ENCODE data around the gene YTHDC2.
"Not testable (repeated sequence)": the region's sequence is repeated elsewhere in the genome, so short reads cannot be mapped to it uniquely, and the experiment has no call there.

The YTHDC2 gene

DNA sequence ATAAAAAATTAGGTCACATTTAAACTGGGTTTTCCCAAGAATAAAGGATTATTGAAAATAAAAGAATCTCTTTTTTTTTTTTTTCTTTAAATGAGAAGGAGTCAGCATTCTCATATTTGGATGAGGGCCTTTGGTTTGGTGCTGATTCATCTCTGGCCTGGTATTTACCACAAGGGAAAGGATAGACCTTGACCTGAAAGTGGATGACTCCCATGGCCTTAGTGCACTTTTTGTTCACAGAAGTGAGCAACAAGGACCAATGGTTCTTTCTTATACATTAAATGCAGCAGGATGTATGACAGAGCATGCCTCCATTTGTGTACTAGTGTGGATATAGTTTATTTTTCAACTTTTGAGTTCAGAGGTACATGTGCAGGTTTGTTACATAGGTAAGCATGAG is 6.9 kb downstream of the YTHDC2 start:
- no peak for DNase-seq (ENCODE audit: low spot score)

DNA sequence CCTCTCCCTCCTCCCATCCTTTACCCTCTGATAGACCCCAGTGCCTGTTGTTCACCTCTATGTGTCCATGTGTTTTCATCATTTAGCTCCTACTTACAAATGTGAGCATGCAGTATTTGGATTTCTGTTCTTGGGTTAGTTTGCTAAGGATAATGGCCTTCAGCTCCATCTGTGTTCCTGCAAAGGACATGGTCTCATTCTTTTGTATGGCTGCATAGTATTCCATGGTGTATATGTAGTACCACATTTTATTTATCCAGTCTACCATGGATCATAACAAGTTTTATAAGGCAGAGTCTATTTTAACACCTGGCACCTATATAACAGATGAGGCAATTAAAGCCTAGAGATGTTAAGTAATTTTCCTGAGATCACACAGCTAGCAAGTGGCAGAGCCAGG is 7.4 kb downstream of the YTHDC2 start:
- DNase-seq (ENCODE audit: low spot score), result no peak

GRCh38 chr5:113523168-113523567 is 9.7 kb downstream of the YTHDC2 start:
- no peak for DNase-seq (ENCODE audit: low spot score)

DNA sequence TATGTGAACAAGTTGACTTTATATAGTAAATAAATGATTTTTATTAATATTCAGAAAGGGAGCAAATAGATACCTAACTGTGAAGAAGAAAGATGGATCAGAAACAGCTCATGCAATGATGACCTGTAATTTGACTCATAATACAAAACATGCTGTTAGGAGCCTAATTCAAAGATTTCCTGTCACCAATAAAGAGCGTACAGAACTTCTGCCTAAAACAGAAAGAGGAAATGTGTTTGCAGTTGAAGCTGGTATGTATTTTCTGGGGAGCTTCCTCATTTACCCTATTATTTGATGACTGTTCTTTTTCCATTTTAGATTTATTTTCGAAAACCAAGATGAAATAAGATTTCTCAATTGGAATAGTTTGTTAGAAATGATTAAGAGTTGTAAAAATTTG is 11.4 kb downstream of the YTHDC2 start:
- DNase-seq (ENCODE audit: low spot score), result no peak

DNA sequence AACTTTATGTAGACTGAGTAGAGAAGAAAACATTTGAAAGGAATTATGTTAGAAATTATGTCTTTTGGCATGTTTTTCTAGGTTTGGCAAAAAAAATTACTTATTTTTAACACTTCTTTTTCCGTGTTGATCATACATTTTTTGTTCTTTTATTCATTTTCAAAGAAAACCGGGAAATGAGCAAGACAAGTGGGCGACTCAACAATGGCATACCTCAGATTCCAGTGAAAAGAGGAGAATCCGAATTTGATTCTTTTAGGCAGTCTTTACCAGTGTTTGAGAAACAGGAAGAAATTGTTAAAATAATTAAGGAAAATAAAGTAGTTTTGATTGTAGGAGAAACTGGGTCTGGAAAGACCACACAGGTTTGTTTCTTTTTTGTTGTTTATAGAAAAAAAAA is 12.9 kb downstream of the YTHDC2 start:
- DNase-seq (ENCODE audit: low spot score), result no peak

GRCh38 chr5:113527746-113528145 is 14.3 kb downstream of the YTHDC2 start:
- DNase-seq (ENCODE audit: low spot score), result no peak

- no peak for DNase-seq (ENCODE audit: low spot score)
These were observed 18.1 kb downstream of the YTHDC2 start for GRCh38 chr5:113531481-113532159.

DNA sequence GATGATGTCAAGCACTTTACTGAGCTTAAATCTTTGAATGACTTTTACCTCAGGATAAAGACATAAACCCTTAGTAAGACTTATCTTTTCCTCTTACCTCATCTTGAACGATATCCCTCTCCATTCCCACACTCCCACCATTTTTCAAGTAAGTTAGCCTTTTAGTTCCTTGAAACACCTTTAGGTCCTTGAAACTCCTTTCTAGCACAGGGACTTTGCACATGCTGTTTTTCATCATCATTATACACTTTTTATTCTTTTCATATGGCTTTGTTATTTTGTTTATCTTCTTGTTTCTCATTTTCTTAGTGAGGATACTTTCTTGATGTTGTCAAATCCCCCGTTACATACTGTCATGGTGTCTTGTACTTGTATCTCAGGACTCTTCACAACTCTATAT is 24.8 kb downstream of the YTHDC2 start:
- DNase-seq (ENCODE audit: low spot score), result no peak

- DNase-seq (ENCODE audit: low spot score), result no peak
These were observed 33.2 kb downstream of the YTHDC2 start for GRCh38 chr5:113546703-113547183.

GRCh38 chr5:113548396-113548795 is 34.9 kb downstream of the YTHDC2 start:
- DNase-seq (ENCODE audit: low spot score), result no peak

DNA sequence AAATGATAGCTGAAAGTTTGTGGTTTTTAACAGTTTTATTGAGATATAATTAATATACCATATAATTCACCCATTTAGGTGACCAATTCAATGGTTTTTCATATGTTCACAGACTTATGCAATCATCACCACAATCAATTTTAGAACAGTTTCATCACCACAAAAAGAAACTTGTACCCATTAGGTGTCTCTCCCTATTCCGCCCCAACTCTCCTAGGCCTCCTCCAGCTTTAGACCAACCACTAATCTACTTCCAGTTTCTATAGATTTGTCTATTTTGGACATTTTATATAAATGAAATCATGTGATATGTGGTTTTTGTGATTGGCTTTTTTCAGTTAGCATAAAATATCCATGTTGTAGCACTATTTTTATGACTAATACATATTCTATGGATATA is 38.6 kb downstream of the YTHDC2 start:
- no peak for DNase-seq (ENCODE audit: low spot score)

DNA sequence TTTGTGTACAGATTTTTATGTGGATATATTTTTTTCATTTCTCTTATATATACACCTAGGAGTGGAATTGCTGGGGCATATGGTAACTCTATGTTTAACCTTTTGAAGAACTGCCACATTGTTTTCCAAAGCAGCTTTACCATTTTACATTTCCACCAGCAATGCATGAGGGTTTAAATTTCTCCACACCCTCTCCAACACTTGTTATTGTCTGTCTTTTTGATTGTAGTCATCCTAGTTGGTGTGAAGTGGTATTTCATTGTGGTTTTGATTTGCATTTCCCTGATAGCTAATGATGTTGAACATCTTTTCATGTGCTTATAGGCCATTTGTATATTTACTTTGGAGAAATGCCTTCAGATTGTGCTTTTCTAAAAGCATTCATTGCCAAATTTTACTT is 39.1 kb downstream of the YTHDC2 start:
- DNase-seq (ENCODE audit: low spot score), result no peak

DNA sequence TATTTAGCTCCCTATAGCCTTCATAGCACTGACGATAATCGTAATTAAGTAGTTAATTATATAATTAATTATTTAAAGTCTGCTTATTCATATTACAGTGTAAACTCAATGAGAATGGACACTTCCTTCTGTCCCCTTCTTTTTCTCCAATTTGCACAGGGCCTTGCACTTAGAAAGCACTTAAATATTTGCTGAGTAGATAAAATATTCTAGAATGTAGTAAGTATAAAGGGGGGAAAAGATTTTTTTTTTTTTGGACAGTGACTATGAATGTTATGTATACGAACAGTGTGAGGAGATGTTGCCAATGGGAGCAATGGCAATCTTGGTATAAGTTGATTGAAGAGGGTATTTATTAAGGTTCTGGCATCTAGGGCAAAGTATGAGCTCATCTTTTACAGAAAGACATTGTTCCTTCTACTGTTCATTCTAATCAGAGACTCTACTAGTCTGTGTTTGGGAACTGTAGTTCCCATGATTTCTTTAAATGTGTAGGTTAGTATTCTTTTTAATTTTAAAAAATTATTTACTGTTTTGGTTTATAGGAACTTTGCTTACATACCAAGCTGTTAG is 49.4 kb downstream of the YTHDC2 start:
- DNase-seq (ENCODE audit: low spot score), result peak; percentile 23

DNA sequence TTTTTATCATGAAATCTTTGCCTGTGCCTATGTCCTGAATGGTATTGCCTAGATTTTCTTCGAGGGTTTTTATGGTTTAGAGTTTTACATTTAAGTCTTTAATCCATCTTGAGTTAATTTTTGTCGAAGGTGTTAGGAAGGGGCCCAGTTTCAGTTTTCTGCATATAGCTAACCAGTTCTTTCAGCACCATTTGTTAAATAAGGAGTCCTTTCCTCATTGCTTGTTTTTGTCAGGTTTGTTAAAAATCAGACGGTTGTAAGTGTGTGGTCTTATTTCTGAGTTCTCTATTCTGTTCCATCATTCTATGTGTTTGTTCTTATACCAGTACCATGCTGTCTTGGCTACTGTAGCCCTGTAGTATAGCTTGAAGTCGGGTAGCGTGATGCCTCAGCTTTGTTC is 55.9 kb downstream of the YTHDC2 start:
- no peak for DNase-seq (ENCODE audit: low spot score)

GRCh38 chr5:113572716-113573115 is 59.2 kb downstream of the YTHDC2 start:
- DNase-seq (ENCODE audit: low spot score), result no peak

GRCh38 chr5:113574417-113574816 is 60.9 kb downstream of the YTHDC2 start:
- DNase-seq (ENCODE audit: low spot score), result no peak

- DNase-seq (ENCODE audit: low spot score), result no peak
These were observed 61.6 kb downstream of the YTHDC2 start for GRCh38 chr5:113575074-113575473.

DNA sequence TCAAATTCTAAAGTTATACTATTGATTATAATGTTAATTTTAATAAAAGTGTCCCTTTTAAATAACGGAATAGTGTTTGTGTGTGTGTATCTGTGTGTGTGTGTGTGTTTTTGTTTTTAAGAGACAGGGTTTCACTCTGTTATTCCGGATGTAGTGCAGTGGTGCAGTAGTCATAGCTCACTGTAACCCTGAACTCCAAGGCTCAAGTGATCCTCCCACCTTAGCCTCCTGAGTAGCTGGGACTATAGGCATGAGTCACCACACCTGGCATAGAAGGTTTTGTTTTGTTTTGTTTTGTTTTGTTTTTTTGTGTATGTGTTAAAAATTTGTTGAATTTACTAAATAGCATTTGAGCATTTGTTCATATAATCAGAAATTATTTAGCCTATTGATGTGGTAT is 64.6 kb downstream of the YTHDC2 start:
- DNase-seq (ENCODE audit: low spot score), result no peak

GRCh38 chr5:113581388-113581787 is 67.9 kb downstream of the YTHDC2 start:
- DNase-seq (ENCODE audit: low spot score), result no peak

- DNase-seq (ENCODE audit: low spot score), result no peak
These were observed 84.7 kb downstream of the YTHDC2 start for GRCh38 chr5:113598150-113598549.

- no peak for DNase-seq (ENCODE audit: low spot score)
These were observed 85.4 kb downstream of the YTHDC2 start for GRCh38 chr5:113598926-113599325.

DNA sequence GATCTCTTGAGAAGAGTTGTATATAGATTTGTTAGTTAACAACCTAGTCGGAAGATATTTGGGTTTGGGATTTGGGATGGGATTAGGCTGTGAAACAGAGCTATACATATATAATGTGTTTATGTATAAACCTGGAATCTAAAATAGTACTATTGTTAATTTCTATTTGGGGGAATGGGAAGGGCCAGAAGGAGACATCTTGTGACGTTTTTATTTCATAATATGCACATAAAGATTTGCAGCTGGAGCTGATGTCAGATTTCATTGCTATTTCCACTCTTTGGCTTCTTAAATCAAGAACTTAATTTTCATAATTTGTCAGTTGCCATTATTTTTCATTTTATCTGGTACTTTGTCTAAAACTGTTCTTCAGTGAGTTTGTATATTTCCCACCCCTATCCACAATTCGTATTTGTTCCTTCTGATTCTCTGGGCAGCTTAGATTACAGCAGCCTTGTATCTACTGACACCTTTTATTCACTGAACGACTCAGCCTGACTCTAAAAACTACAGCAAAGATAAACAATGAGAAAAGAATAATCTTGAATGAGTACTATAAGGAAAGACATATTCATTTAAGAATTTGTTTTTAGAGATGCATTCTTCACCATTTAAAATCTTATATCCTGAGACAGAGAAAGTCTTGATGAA is 86.9 kb downstream of the YTHDC2 start:
- DNase-seq (ENCODE audit: low spot score), result no peak

- peak; percentile 54 for DNase-seq (ENCODE audit: low spot score)
These were observed 87.9 kb downstream of the YTHDC2 start for GRCh38 chr5:113601423-113601822.

GRCh38 chr5:113603246-113603645 is 89.8 kb downstream of the YTHDC2 start:
- not testable (repeated sequence) for DNase-seq (ENCODE audit: low spot score)

All from putamen (tissue), 1 donor.